GM12891 (cell line): ENCODE results near the gene PIP5K1C.

Source experiments
- PAX5 ChIP-seq: IDR thresholded peaks from 2 replicates; pipeline ENCODE4 v1.6.1; 2011; ENCODE audit warnings: low read length, moderate library complexity, mild to moderate bottlenecking; ENCODE audit not compliant: insufficient read depth, severe bottlenecking
- POLR2A ChIP-seq: IDR thresholded peaks from 2 replicates; pipeline ENCODE4 v1.6.1; 2011; ENCODE audit warnings: low read depth, low read length, control low read depth
- POLR2AphosphoS5 ChIP-seq: IDR thresholded peaks from 2 replicates; pipeline ENCODE4 v1.6.1; 2011; ENCODE audit warnings: low read depth, low read length, control low read depth
- POU2F2 ChIP-seq: IDR thresholded peaks from 2 replicates; pipeline ENCODE4 v1.6.1; 2011; ENCODE audit warnings: low read depth, mild to moderate bottlenecking, control low read depth, low read length, moderate library complexity
- SPI1 ChIP-seq: IDR thresholded peaks from 2 replicates; pipeline ENCODE4 v1.6.1; 2011; ENCODE audit warnings: low read depth, low read length, control low read depth
- TAF1 ChIP-seq: IDR thresholded peaks from 2 replicates; pipeline ENCODE4 v1.6.1; 2011; ENCODE audit warnings: low read depth, low read length, control low read depth

DNA sequence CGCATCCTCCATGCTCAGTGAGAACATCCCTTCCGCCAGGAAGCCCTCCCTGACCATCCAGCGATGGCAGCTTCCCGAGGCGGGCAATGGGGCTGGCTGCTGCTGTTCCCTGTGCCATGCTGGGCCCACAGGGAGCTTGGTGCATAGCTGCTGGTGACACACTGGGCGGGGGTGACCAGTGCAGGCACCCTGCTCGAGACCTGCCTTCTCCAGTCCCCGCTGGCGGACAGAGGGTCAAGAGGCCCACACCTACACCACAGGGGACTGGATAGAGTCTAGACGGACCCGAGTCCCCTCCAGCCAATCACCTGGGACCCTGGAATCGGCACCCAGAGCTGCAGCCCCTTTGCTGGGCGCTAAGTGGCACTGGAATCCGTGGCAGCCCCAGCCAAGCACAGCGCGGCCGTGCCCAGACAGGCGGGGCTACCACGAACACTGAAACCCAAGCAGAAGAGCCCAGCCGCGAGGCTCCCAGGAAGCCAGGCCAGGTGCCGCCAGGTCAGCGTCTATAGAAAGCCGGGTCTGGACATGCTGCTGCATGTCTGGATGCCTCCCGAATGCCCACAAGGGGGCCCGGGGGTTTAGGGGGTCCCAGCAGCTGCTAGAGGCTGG, 84.6 kb downstream of the PIP5K1C start:
- TF ChIP-seq POU2F2 (no peak), POLR2AphosphoS5 (no peak), POLR2A (no peak), SPI1 (no peak), PAX5 (no peak), TAF1 (no peak)
